Neutrophil (primary cell): ENCODE measurements around the gene TMC8.

Experiments used
- H3K27ac ChIP-seq: fragments of 200-600 bp; sonication (generic); 2 replicates; pipeline ENCODE4 v1.5.1; 2016; ENCODE audit warnings: mild to moderate bottlenecking, moderate library complexity
- H3K27me3 ChIP-seq: fragments of 200-600 bp; sonication (generic); 2 replicates; pipeline ENCODE4 v1.6.0; 2016; ENCODE audit warnings: mild to moderate bottlenecking
- H3K36me3 ChIP-seq: fragments of 200-600 bp; sonication (generic); 2 replicates; pipeline ENCODE4 v1.5.1; 2017
- H3K4me1 ChIP-seq, 2 experiments: fragments of 200-600 bp in 1 of 2; sonication (generic) in 1 of 2; 1 replicate in 1 of 2; 2 replicates in 1 of 2; pipeline versions ENCODE4 v1.5.1 to v1.6.1; 2013 to 2016; ENCODE audit warnings: low read depth in 1 of 2, low read length in 1 of 2, mild to moderate bottlenecking in 1 of 2, moderate library complexity in 1 of 2; ENCODE audit not compliant: control insufficient read depth in 1 of 2, insufficient read depth in 1 of 2
- H3K4me3 ChIP-seq, 2 experiments: fragments of 200-600 bp in 1 of 2; sonication (generic) in 1 of 2; 1 replicate in 1 of 2; 2 replicates in 1 of 2; pipeline ENCODE4 v1.5.1; 2013 to 2016; ENCODE audit warnings: low read depth in 1 of 2, low read length in 1 of 2, mild to moderate bottlenecking in 1 of 2, moderate library complexity in 1 of 2
- H3K9me3 ChIP-seq: fragments of 200-600 bp; sonication (generic); 2 replicates; pipeline ENCODE4 v1.5.1; 2016
- CTCF ChIP-seq: fragments of 200-600 bp; sonication (generic); IDR thresholded peaks from 2 replicates; pipeline ENCODE4 v1.5.1; 2016; ENCODE audit warnings: antibody characterized with exemption

The TMC8 gene

DNA sequence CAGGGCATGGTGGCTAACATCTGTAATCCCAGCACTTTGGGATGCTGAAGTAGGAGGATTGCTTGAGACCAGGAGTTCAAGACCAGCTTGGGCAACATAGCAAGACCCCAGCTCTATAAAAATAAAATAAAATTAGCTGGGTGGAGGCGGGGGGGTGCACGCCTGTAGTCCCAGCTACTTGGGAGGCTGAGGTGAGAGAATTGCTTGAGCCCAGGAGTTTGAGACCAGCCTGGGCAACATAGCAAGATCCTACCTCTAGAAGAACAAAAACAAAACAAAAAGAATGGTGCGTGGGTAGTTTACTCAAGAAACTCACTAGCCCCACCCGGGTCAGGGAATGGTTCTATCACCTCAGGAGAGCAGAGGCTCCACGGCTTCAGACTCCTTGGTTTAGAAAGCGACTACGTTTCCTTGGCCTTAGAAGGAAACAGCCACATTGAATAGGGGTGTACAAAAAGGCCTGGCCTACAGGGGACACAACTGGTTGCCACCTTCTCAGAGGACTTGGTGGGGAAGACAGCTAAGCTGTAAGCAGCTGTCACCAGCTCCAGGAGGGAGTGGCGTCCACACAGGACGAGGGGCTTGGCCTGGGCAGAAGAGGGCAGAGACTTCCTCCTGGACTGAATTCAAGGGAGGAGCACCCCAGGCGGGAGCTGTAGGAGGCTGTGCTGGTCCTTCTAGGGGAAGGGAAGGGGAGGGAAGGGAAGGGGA, 55.6 kb downstream of the TMC8 start:
- Histone ChIP-seq H3K4me3 (peak overlapping the region; percentile 63 to 77), H3K36me3 (no peaks in the 10 kb centered on the region)
- no peak for TF ChIP-seq CTCF

GRCh38 chr17:78186692-78187595, 56.4 kb downstream of the TMC8 start, which contains the start of the genes AFMID and TK1:
TSS of gene AFMID (plus strand) at chr17:78187362. CDS start at chr17:78187371, 9 bp downstream.
TSS of gene TK1 (minus strand) at chr17:78187052. CDS start at chr17:78186994, 58 bp downstream.
- H3K4me1 ChIP-seq: peaks cover 14% of the 10 kb centered on the region in 2 experiments
- H3K27me3 ChIP-seq: no peaks in the 10 kb centered on the region
- no peaks in the 10 kb centered on the region for H3K9me3 ChIP-seq
- H3K4me3 ChIP-seq: peak within 1 kb of the TSS; percentile 63 to 77
- H3K27ac ChIP-seq: peak within 1 kb of the TSS; percentile 60
- H3K36me3 ChIP-seq: no peaks in the 10 kb centered on the region
- no peak for TF ChIP-seq CTCF

More for the DNA sequence above, 55.6 kb downstream of the TMC8 start:
- peaks cover 14% of the 10 kb centered on the region in 2 experiments for H3K4me1 ChIP-seq
- H3K27me3 ChIP-seq: no peaks in the 10 kb centered on the region
- H3K27ac ChIP-seq: peak overlapping the region; percentile 60
- no peaks in the 10 kb centered on the region for H3K9me3 ChIP-seq
